Caco-2 (cell line): Measurements from ENCODE around the gene NOVA2. TPM values are rescaled to one million over a fixed set of nuclear protein-coding genes. Genes with fewer than 3 reads are reported as not detected.

Source experiments
- BruUV-seq: library from RNA; stranded (reverse); fragments of 400-500 nt; replicated peaks from 2 replicates; lab custom pipeline; 2021; lab: Mats Ljungman, UMichigan
- CTCF ChIA-PET: fragments of 300-600 bp; sonication (Branson Sonifier 250); formaldehyde crosslinking; loops from one replicate; lab custom pipeline; 2022; ENCODE audit warnings: antibody characterized with exemption; lab: Charles Lee
- POLR2A ChIA-PET: fragments of 300-600 bp; sonication (Branson Sonifier 250); formaldehyde crosslinking; loops from one replicate; lab custom pipeline; 2022; ENCODE audit warnings: antibody characterized with exemption; lab: Charles Lee
- DNase-seq, 2 experiments: peaks; one replicate each; pipeline versions ENCODE4 v3.0.0 to v3.0.0-alpha.2; 2020 to 2022
- H3K27me3 ChIP-seq: replicated peaks from 2 replicates; pipeline ENCODE4 v1.6.0; 2011; ENCODE audit warnings: low read length; ENCODE audit not compliant: control insufficient read depth, insufficient read depth
- H3K36me3 ChIP-seq: 2 replicates; pipeline ENCODE4 v1.5.1; 2011; ENCODE audit warnings: low read length; ENCODE audit not compliant: control insufficient read depth, insufficient read depth
- H3K4me1 ChIP-seq: fragments of 250-450 bp; sonication (Bioruptor Pico); 2 replicates; pipeline ENCODE4 v1.5.1; 2020; ENCODE audit warnings: mild to moderate bottlenecking
- H3K4me3 ChIP-seq: 2 replicates; pipeline ENCODE4 v1.5.1; 2011; ENCODE audit warnings: low read depth, mild to moderate bottlenecking, control low read depth, low read length
- H3K9me3 ChIP-seq: fragments of 250-450 bp; sonication (Bioruptor Pico); 2 replicates; pipeline ENCODE4 v1.5.1; 2020; ENCODE audit warnings: mild to moderate bottlenecking, moderate library complexity
- H3K27ac Mint-ChIP-seq: one replicate; pipeline ENCODE4 v1.8.0; 2022; ENCODE audit warnings: mixed read lengths; ENCODE audit not compliant: unreplicated experiment
- H3K27me3 Mint-ChIP-seq: one replicate; pipeline ENCODE4 v1.8.0; 2022; ENCODE audit warnings: mixed read lengths; ENCODE audit not compliant: insufficient read depth, unreplicated experiment
- H3K36me3 Mint-ChIP-seq: one replicate; pipeline ENCODE4 v1.8.0; 2022; ENCODE audit warnings: mild to moderate bottlenecking, mixed read lengths; ENCODE audit not compliant: insufficient read depth, unreplicated experiment
- H3K4me1 Mint-ChIP-seq: one replicate; pipeline ENCODE4 v1.8.0; 2022; ENCODE audit warnings: low read depth, mixed read lengths; ENCODE audit not compliant: unreplicated experiment
- H3K4me3 Mint-ChIP-seq: one replicate; pipeline ENCODE4 v1.8.0; 2022; ENCODE audit warnings: mild to moderate bottlenecking, moderate library complexity, mixed read lengths; ENCODE audit not compliant: unreplicated experiment
- H3K9me3 Mint-ChIP-seq: one replicate; pipeline ENCODE4 v1.8.0; 2022; ENCODE audit warnings: mixed read lengths; ENCODE audit not compliant: unreplicated experiment
- intact Hi-C: fragments of 100-400 bp; cut with micrococcal nuclease; formaldehyde crosslinking; loops from one replicate; pipeline ENCODE4 v1.10.0; 2022; ENCODE audit not compliant: unreplicated experiment
- total RNA-seq: library from RNA; stranded (reverse); gene quantifications from 2 replicates; pipeline ENCODE4 v1.2.3, GENCODE V29; 2022
- TF ChIP-seq, protein P1 (sequence below), 2 experiments: fragments of 200-600 bp in 1 of 2; IDR thresholded peaks; 1 replicate in 1 of 2; 2 replicates in 1 of 2; pipeline versions ENCODE4 v1.5.1 to v1.8.0; 2011 to 2022; ENCODE audit warnings: antibody characterized with exemption in 1 of 2, control low read depth in 1 of 2, inconsistent platforms in 1 of 2, low read depth in 1 of 2, low read length in 1 of 2, mild to moderate bottlenecking in 1 of 2, moderate library complexity in 1 of 2; ENCODE audit not compliant: insufficient read depth in 1 of 2, severe bottlenecking in 1 of 2, unreplicated experiment in 1 of 2

Gene NOVA2
- total RNA-seq, 1 experiment from 2014 or later: 0.05 TPM

DNA sequence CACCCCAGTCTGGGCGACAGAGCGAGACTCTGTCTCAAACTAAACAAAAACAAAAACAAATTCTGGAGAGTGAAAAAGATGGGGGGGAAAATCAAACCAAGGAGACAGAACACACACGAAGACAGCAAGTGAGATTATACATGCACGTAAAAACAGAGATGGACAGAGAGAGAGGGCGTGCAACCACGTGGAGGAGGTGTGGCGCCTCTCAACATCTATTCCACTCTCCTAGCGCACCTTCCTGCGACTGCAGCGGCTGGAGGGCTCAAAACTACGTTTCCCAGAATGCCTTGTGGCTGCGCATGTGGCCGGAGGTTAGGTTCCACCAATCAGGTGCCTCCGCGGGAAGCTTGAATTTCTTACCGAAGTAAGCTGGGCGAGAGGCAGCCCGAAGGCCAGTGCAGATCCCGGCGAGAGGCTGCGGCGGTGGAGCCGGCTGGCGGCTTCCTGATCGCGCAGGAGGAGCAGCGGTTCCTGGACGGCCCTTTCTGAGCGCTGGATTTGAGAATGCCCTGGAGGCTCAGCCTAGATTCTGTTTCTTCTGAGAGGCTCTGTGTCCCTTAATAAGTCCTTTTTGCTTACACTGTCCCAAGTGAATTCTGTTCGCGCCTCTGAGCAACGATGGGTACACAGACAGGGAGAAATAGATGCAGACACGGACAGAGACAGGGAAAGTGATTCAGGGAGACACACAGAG lies 46.0 kb downstream of the NOVA2 start:
- ChIA-PET POLR2A (interaction anchor here (0.5 to 1.5 kb wide), 5 partner anchors 25 to 336 kb away, joined by 3 to 5 read pairs (median 3); partner anchors contain the start of genes CCDC61, MYPOP, SIX5 and SYMPK), CTCF (interaction anchor here (0.6 to 1.4 kb wide), 6 partner anchors 25 to 89 kb away, joined by 3 to 7 read pairs (median 4); partner anchors contain the start of genes CCDC61, MYPOP and SYMPK)
- Histone ChIP-seq H3K36me3 (no peaks in the 10 kb centered on the region), H3K27me3 (no peaks in the 10 kb centered on the region), H3K4me3 (peak overlapping the region; percentile 20), H3K9me3 (no peaks in the 10 kb centered on the region), H3K4me1 (peaks cover 5% of the 10 kb centered on the region)
- Mint-ChIP-seq H3K27me3 (peaks cover 12% of the 10 kb centered on the region), H3K9me3 (no peaks in the 10 kb centered on the region), H3K27ac (peak overlapping the region; percentile 13), H3K4me1 (peaks cover 21% of the 10 kb centered on the region), H3K4me3 (peak overlapping the region; percentile 68), H3K36me3 (peaks cover 11% of the 10 kb centered on the region)
- TF ChIP-seq, protein P1, sequence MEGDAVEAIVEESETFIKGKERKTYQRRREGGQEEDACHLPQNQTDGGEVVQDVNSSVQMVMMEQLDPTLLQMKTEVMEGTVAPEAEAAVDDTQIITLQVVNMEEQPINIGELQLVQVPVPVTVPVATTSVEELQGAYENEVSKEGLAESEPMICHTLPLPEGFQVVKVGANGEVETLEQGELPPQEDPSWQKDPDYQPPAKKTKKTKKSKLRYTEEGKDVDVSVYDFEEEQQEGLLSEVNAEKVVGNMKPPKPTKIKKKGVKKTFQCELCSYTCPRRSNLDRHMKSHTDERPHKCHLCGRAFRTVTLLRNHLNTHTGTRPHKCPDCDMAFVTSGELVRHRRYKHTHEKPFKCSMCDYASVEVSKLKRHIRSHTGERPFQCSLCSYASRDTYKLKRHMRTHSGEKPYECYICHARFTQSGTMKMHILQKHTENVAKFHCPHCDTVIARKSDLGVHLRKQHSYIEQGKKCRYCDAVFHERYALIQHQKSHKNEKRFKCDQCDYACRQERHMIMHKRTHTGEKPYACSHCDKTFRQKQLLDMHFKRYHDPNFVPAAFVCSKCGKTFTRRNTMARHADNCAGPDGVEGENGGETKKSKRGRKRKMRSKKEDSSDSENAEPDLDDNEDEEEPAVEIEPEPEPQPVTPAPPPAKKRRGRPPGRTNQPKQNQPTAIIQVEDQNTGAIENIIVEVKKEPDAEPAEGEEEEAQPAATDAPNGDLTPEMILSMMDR (IDR thresholded peaks at IDR 0.05; ENCODE audit: insufficient read depth in 1 of 2, low read depth in 1 of 2, low read length in 1 of 2, severe bottlenecking in 1 of 2, unreplicated experiment in 1 of 2): peak; percentile 13 to 20
- no TSS peak for BruUV-seq
- intact Hi-C loops: loop anchor here (1.0 to 5.0 kb wide), 4 partner anchors 25 to 90 kb away; partner anchors contain the start of genes CCDC61, MYPOP and SYMPK
- DNase-seq: peak; percentile 96 to 97

DNA sequence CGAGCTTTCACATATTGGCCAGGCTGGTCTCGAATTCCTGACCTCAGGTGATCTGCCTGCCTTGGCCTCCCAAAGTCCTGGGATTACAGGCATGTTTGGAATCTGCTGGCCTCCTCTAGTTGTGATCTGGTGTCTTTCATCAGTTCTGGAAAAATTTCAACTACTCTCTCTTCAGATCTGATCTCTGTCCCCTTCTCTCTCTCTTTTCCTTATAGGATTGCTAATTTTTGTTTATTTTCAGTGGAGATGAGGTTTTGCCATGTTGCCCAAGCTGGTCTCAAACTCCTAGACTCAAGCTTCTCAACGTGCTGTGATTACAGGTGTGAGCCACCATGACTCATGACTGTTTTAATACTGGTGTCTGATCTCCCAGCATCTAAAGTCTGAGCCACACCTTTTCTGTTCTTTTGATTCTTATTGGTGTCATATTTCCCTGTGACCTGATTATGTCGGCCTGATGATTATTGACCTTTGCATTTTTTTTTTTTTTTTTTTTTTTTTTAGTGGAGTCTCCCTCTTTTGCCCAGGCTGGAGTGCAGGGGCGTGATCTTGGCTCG lies 48.7 kb downstream of the NOVA2 start:
- peak overlapping the region; percentile 31 for H3K27ac Mint-ChIP-seq
- TF ChIP-seq, protein P1 (IDR thresholded peaks at IDR 0.05; ENCODE audit: insufficient read depth in 1 of 2, low read depth in 1 of 2, low read length in 1 of 2, severe bottlenecking in 1 of 2, unreplicated experiment in 1 of 2): no peak
- Histone ChIP-seq H3K36me3 (no peaks in the 10 kb centered on the region), H3K4me1 (peaks cover 7% of the 10 kb centered on the region), H3K27me3 (no peaks in the 10 kb centered on the region), H3K9me3 (no peaks in the 10 kb centered on the region), H3K4me3 (no peak overlapping the region)
- H3K36me3 Mint-ChIP-seq: peaks cover 11% of the 10 kb centered on the region
- peak overlapping the region; percentile 7 for H3K4me3 Mint-ChIP-seq
- no peak for DNase-seq
- POLR2A ChIA-PET: no interaction called here
- H3K4me1 Mint-ChIP-seq: peaks cover 21% of the 10 kb centered on the region
- peaks cover 4% of the 10 kb centered on the region for H3K27me3 Mint-ChIP-seq
- intact Hi-C loops: loop anchor here (5.0 kb wide), 2 partner anchors 72 to 92 kb away; partner anchors contain the start of gene CCDC61
- CTCF ChIA-PET: interaction anchor here (0.6 kb wide), 3 partner anchors 108 to 254 kb away, joined by 3 to 4 read pairs (median 3); partner anchors contain the start of gene SIX5
- no TSS peak for BruUV-seq
- H3K9me3 Mint-ChIP-seq: no peaks in the 10 kb centered on the region

DNA sequence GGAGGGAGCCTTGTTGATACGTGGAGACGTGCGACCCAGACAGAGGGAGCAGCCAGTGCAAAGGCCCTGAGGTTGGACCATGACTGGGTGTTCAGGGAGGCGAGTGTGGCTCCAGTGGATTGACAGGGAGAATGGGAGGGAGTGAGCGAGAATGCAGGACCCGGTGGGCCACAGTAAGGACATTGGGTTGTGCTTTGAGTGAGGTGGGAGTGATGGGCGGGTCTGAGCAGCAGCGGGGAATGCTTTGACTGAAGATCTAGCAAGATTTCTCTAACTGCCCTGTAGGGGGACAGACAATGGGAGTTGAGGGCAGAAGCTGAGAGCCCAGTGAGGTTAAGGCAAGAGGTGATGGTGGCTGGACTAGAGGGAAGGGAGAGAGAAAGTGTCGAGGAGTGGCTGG lies 51.4 kb downstream of the NOVA2 start:
- ChIA-PET POLR2A (no interaction called here), CTCF (no interaction called here)
- H3K4me1 ChIP-seq: peaks cover 7% of the 10 kb centered on the region
- H3K27me3 ChIP-seq: no peaks in the 10 kb centered on the region
- Mint-ChIP-seq H3K4me3 (no peak overlapping the region), H3K36me3 (peaks cover 12% of the 10 kb centered on the region), H3K27ac (no peak overlapping the region), H3K9me3 (no peaks in the 10 kb centered on the region), H3K27me3 (no peaks in the 10 kb centered on the region), H3K4me1 (peaks cover 11% of the 10 kb centered on the region)
- H3K9me3 ChIP-seq: no peaks in the 10 kb centered on the region
- TF ChIP-seq, protein P1 (IDR thresholded peaks at IDR 0.05; ENCODE audit: insufficient read depth in 1 of 2, low read depth in 1 of 2, low read length in 1 of 2, severe bottlenecking in 1 of 2, unreplicated experiment in 1 of 2): peak; percentile 23 to 27
- peak in 1 of 2 experiments; percentile 39 for DNase-seq
- no TSS peak for BruUV-seq
- intact Hi-C loops: no loop called here
- H3K4me3 ChIP-seq: no peak overlapping the region
- H3K36me3 ChIP-seq: no peaks in the 10 kb centered on the region
